GM15510 (cell line): ENCODE results near the gene HDDC2.

Experiments
- POLR2A ChIP-seq: IDR thresholded peaks from 3 replicates; pipeline ENCODE4 v1.6.1; 2011; ENCODE audit warnings: borderline replicate concordance; ENCODE audit not compliant: insufficient read length; ENCODE audit errors: extremely low read depth

HDDC2 gene

DNA sequence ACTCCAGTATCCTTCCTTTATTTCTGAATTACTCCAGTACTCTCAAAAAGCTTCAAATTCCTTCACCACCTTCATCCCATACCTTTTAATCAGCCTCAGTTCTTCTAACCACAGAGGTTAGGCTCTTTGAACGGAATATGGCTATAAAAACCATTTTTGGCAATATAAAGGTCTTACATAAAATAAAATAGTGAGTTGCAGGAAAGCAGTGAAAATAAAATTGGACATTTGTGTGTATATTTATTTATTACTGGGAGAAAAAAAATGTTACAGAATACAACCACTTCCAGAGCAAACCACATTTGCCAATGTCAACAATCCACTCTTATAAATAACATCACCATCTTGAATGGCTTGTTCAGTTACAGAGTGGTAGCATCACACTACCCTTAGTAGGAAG, 7.7 kb downstream of the HDDC2 start:
- TF ChIP-seq POLR2A: no peak

DNA sequence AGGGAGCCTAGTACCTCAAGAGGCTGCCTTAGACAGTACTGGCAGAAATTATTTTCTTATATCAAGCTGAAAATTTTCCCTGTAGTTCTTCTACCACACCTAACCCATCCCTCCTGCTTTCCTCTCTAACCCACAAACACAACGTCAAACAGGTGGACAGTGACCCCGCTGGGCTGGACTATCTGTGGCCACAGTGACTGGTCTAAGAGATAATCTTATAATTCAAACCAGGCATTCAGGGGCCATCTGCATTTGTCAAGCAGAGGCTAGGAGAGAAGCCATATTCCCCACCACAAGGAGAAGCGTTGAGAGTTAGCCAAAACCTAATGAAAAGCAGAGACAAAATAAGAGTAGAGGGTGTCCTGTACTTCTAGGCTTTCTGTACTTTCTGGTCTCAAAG, 8.2 kb downstream of the HDDC2 start:
- no peak for TF ChIP-seq POLR2A

DNA sequence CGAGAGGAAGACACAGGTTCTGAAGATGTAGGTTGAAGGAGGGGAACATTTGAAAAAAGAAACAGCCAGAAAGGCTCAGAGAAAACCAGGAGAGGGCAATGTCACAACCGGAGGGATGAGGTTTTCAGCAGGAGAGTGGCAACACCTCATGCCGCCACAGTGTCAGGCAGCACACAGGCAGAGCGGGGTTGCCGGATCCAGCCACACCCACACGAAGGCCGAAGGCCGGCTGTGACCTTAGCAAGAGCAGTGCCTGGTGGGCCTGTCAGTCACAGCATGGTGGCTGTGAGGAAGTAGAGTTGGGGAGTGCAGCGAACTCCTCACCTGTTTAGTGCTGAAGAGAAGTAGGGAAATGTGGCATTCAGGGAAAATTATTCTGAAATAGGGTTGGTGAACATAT, 14.0 kb downstream of the HDDC2 start:
- TF ChIP-seq POLR2A: no peak

DNA sequence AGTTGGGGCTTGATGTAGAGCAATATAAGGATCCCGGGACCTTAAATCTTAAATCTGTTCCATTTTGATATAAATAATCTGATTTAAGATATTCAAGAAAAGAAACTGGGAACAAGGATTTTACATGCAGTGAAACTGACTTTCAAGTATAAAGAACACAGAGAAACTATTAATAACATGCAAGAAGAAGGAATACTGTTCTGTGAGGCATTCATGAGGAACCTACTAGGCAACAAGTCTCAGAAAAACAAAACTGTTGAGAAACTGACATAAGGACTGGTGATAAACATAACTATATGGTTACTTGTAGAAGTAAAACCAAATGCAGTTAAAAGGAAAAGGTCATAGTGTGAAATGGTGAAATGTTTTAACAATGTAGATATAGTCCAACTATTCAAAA, 15.8 kb downstream of the HDDC2 start:
- no peak for TF ChIP-seq POLR2A

DNA sequence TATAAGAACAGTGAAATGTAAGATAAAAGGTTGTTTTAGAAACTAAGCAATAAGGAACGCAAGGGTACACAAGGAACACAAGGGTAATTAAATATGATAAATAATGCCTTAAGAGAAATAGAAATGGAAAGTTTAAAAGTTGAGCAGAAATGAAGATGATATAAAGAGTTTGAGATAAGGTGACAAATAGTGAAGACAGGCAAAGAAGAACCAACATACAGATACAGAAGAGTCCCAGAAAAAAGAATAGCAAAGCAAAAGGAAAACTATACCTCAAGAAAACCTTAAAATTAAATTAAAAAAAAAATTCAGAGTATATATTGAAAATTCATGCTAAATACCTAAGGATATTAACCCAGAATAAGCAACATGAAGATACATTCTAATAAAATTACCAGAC, 16.4 kb downstream of the HDDC2 start:
- TF ChIP-seq POLR2A: no peak

DNA sequence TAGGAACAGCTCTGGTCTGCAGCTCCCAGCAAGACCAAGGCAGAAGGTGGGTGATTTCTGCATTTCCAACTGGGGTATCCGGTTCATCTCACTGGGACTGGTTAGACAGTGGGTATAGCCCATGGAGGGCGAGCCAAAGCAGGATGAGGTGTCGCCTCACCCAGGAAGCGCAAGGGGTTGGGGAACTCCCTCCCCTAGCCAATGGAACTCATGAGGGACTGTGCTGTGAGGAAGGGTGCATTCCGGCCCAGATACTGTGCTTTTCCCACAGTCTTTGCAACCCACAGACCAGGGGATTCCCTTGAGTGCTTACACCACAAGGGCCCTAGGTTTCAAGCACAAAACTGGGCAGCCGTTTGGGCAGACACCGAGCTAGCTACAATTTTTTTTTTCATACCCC, 21.8 kb downstream of the HDDC2 start:
- no peak for TF ChIP-seq POLR2A

DNA sequence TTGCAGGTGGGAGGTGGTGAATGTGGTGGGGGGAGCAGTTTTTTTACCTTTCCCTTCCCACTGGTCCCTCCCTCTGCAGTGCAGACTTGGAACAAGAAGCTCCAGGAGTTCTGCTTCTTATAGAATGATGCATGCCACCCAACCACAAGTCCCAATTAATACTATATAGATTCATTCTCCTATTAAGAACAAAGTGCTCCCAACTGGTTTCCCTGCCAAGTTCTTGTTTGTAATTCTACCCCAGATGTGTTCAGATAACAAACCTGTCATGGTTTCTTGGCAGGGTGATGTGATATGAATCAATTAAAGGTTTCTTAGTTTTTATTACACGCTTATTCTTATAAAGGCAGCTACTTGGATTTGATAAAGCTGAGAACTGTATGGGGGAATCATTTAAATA, 23.9 kb downstream of the HDDC2 start:
- no peak for TF ChIP-seq POLR2A

DNA sequence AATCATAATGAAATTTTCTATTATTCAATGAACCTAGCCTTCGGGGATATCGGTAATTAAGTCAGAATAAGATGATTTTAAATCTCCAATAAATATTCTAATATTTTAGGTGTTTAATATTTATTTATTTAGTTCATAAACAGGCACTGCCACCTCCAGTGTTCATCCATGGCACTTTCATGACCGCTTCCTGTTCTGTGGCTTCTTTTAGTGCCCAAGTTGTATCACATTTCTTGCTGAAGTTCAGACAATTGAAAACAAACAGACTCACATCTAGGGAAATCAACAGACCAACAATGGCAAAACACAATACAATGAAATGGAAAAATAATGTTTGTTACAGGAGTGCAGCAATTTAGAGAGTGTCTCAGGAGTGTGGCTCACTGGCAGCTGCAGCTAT, 26.0 kb downstream of the HDDC2 start:
- no peak for TF ChIP-seq POLR2A

DNA sequence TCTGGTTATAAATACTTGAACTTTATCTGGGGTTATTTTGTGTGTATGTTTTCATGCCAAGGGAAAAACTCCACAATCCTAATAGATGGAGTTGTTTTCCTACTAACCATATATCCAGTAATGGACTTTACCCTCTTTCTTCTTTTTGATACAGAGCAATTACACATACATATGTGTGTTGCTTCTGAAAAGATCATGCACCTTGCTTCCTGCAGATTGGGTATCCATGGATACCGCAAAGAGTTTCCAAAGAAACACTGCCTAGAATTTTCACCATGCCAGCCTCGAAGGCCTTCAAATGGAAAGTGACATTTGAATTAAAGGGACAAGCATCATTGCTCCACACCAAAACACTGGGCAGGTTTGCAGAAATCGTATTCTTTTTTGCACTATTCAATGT, 26.8 kb downstream of the HDDC2 start:
- no peak for TF ChIP-seq POLR2A

DNA sequence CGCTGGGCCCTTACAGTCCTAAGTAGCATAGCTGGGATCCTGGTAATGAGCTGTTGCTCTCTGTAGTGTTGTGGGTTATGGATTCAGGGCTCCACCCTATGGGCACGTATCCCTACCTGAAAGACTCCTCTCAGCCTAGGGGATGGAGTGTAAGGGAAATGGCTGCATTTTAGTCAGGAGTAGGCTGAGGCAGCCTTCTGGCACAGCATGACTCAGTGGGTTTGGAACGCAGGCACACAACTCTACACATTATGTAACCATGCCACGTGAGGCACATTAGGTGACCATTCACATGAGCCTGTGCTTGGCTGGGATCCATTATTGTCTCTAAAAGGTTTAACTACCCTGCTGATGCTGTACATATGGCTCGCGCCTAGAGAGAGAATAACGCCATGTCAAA, 27.8 kb downstream of the HDDC2 start:
- no peak for TF ChIP-seq POLR2A

DNA sequence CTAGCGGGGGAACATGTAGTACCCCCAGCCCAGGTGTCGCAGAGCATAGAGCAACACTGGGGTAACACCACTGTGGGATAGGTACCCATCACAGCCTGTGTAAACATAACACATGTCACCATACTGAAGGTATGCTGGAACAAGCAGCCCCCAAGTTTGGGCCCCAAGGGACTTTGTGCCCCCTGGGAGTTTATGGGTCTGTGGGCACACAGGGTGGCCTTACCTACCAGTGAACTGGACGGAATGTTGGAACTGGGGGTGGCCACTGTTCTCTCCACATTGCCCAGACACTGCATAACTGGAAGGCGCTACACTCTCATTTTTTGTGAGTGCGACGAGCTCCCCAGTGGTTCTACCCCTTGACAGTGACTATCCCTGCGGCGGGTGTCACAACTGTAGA, 28.5 kb downstream of the HDDC2 start:
- TF ChIP-seq POLR2A: no peak

DNA sequence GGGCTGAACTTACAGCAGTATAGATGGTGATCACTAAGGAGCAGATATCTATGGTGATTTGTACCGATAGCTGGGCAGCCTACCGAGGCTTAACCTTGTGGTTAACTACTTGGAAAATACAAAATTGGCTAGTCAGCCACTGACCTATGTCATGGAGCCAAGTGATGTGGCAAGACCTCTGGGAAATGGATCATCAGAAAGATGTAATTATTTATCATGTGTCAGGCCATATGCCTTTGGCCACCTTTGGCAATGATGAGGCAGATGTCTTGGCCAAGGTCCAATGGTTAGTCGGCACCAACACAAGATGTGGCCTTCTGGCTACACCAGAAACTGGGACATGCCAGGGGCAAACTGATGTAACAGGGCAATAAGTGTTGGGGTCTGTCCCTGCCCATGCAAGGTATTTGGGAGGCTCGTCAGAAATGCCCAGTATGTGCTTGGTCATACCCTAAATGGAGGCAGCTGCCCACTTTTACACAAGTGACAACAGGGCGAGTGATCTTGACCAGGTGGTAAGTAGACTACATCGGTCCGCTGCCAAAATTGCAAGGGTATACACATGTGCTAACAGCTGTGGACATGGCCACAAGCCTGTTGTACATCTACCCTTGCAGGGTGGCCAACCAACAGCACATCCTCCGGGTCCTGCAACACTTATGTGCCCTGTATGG, 30.1 kb downstream of the HDDC2 start:
- TF ChIP-seq POLR2A: no peak

DNA sequence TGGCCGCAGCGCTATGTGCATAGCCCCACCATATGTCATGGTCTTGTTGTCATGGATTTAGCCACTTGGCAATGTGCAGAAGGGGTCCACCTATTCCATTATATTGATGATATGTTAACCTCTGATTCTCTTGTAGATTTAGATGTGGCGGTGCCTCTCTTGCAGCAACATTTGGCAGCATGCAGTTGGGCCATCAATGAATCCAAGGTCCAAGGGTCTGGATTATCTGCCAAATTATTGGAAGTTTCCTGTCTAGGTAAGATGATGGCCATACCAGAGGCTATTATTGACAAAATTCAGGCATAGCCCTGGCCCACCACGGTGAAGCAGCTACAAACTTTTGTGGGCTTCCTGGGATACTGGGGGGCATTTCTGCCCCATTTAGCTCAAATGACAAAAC, 31.4 kb downstream of the HDDC2 start:
- no peak for TF ChIP-seq POLR2A

DNA sequence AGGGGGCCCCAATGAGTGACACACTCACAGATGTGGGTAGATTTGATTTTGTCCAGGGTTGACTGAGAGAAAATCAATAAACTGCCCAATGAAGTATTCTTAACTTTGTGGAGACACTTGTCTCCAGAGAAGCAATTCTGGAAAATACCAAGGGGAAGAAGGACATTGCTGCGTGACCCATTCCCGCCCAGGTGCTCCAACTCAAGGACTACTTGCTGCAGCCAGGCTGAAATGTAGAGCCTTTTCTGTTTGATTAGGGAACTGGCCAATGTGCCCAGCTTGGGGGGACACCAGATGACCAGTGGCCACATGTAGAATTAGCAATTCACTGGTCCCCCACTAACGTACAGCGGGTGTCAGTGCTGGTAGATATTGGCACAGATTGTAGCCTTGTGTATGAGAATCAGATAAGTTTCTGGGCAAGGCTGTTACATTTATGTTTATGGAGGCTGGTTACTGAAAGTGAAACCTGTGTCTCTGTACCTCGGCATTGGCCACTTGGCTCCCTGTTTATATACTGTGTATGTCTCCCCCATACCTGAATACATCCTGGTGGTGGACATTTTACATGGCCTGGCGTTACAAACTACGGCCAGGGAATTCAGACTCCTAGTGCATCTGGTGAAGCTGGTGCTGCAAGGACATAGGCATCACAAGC, 32.3 kb downstream of the HDDC2 start:
- no peak for TF ChIP-seq POLR2A

DNA sequence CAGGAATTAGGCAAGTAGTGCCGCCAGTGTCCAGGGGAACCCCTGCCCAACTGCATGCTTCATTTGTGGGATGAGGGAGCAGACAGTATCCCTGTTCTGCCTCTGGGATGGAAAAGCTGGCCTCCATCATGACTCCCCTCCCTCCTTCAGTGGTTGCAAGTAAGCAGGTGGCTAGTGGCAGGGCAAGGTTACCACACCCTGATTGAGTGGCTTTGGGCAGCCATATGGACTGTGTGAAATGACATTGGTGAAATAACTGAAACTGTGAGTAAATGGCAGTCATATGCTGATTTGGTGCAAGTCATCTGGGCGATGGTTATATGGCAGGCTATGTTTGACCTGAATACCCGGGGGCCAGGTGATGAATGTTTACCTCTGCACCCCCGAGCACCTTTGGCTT, 33.0 kb downstream of the HDDC2 start:
- no peak for TF ChIP-seq POLR2A

DNA sequence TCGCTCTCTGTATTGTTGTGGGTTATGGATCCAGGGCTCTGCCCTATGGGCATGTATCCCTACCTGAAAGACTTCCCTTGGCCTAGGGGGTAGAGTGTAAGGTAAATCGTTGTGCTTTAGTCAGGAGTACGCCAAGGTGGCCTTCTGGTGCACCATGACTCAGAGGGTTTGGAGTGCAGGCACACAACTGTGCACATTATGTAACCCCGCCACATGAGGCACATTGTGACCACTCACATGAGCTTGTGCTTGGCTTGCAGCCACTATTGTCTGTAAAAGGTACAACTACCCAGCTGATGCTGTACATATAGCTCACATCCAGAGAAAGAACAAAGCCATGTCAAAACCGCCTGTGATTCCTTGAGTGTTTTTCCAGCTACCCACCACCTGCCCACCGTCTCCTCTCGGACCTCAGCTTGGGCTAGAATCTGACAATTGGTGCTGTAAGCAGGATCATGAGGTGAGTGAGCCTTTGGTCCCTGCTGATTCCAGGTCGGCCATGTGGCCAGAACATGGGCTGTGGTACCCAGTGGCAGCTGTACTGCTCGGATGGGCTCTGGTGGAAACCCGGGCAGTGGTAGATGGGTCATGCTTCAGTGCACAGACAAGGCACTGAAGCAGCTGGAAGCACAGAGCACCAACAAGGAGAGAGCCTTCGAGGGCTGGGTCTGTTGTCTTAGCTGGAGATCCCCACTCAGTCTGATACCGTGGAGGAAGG, 33.8 kb downstream of the HDDC2 start:
- no peak for TF ChIP-seq POLR2A

DNA sequence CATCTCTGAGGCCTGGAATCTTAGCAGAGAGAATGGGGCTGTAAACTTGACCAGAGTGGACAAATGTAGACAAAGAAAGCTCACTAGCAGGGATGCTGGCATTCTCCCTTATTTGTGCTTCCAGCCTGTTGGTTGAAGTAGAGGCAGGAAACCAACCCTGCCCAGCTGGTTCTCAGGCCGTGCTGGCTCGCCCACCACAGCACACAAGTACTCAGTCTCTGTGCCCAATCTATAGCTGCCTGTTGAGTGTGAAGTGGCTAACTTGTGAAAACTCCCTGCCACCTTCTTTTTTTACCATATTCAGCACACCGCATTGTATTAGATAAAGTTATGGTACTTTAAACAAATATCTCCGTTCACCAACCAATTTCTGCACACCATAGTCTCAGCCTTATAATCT, 37.3 kb downstream of the HDDC2 start:
- no peak for TF ChIP-seq POLR2A
